ENCODE results near the gene EIF3I. TPM values are rescaled to one million over a fixed set of nuclear protein-coding genes. Genes with fewer than 3 reads are reported as not detected.
A peak's percentile ranks its signal among the peaks of the same experiment; 100 is the strongest.
"Not testable (repeated sequence)": the region's sequence is repeated elsewhere in the genome, so short reads cannot be mapped to it uniquely, and the experiment has no call there.

EIF3I gene
- total RNA-seq, 1 experiment from 2014 or later, result 290 TPM

DNA sequence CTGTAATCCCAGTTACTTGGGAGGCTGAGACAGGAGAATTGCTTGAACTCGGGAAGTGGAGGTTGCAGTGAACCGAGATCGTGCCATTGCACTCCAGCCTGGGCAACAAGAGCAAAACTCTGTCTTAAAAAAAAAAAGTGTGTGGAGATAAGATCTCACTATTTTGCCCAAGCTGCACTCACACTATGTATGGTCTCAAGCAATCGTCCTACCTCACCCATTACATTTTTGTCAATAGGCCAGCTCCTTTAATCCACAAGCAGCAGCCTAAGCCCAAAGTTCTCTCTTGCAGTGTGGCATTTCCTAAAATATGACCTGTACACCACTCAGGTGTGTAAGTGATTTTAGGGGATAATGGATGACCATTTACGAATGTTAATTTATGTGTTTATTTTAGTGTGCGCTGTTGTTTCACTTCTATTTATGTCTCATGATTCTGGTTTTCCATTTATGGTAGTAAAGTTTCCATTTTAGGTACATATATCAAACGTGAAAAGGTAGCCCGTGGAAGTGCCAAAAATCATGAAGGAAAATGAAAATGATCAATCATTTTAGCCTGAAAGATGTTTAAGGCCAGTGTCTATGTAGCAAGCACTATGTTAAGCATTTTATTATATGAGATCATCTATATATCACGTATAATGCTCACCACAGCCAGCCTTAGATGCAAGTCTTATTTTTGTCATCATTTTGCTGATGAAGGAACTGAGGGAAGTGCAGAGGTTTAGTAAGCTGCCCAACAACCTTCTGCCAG lies 34.4 kb downstream of the EIF3I start:
- H3K27me3 ChIP-seq, result peaks cover 3% of the 10 kb centered on the region; the same call in 1 of the 2 replicates
- no peak for DNase-seq
- H3K4me3 ChIP-seq, result no peak overlapping the region
- H3K9me3 ChIP-seq (replicated peaks), result no peaks in the 10 kb centered on the region
- H3K27ac ChIP-seq, result no peak overlapping the region
- H3K36me3 ChIP-seq, result no peaks in the 10 kb centered on the region
- H3K4me1 ChIP-seq, result peaks cover under 1% of the 10 kb centered on the region

DNA sequence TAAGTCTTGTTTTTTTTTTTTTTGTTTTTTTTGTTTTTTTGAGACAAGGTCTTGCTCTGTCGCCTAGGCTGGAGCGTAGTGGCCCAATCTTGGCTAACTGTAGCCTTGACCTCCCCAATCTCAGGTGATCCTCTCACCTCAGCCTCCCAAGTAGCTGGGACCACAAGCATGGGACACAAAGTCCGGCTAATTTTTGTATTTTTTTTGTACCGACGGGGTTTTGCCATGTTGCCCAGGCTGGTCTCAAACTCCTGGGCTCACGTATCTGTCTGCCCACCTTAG lies 35.0 kb downstream of the EIF3I start:
- Histone ChIP-seq H3K4me1 (no peaks in the 10 kb centered on the region), H3K4me3 (no peak overlapping the region), H3K27me3 (peaks cover 3% of the 10 kb centered on the region; the same call in 1 of the 2 replicates), H3K27ac (no peak overlapping the region), H3K9me3 (replicated peaks) (no peaks in the 10 kb centered on the region), H3K36me3 (no peaks in the 10 kb centered on the region)
- DNase-seq, result no peak

DNA sequence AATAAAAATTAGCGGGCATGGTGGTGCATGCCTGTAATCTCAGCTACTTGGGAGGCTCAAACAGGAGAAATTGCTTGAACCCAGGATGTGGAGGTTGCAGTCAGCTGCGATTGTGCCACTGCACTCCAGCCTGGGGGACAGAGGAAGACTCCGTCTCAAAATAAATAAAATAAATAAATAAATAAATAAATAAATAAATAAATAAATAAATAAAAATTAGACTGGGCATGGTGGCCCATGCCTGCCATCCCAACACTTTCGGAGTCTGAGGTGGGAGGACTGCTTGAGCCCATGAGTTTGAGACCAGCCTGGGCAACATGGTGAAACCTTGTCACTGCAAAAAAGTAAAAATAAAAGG lies 41.0 kb downstream of the EIF3I start:
- H3K4me3 ChIP-seq; H3K27ac ChIP-seq; H3K4me1 ChIP-seq; DNase-seq; H3K36me3 ChIP-seq; H3K9me3 ChIP-seq (replicated peaks); H3K27me3 ChIP-seq: not testable (repeated sequence)

DNA sequence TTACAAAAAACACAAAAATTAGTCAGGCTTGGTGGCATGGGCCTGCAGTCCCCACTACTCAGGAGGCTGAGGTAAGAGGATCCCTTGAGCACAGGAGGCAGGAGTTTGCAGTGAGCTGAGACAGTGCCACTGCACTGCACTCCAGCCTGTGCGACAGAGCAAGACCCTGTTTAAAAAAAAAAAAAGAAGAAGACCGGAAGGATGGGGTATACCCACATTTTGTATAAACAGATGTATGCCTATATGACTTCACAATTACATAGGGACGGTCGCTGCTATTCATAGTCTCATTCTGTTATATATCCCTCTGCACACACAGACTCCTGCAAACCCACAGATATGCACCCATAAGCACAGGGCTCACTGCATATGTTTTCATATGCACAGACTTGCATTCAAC lies 41.5 kb downstream of the EIF3I start:
- DNase-seq, result no peak
- Histone ChIP-seq H3K27me3 (no peaks in the 10 kb centered on the region), H3K4me3 (no peak overlapping the region), H3K27ac (no peak overlapping the region), H3K9me3 (replicated peaks) (no peaks in the 10 kb centered on the region), H3K36me3 (no peaks in the 10 kb centered on the region), H3K4me1 (no peaks in the 10 kb centered on the region)

DNA sequence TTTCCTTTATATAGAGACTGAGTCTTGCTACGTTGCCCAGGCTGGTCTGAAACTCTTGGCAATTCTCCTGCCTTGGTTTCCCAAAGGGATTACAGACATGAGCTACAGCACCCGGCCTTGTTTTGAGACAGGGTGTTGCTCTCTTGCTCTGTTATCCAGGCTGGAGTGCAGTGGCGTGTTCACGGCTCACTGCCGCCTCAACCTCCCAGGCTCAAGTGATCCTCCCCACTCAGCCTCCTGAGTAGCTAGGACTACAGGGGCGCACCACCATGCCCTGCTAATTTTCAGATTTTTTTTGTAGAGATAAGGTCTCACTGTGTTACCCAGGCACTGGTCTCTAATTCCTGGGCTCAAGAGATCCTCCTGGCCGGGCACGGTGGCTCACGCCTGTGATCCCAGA lies 43.6 kb downstream of the EIF3I start:
- no peak for DNase-seq
- no peaks in the 10 kb centered on the region for H3K27me3 ChIP-seq
- no peaks in the 10 kb centered on the region for H3K4me1 ChIP-seq
- no peaks in the 10 kb centered on the region for H3K36me3 ChIP-seq
- H3K9me3 ChIP-seq (replicated peaks), result no peaks in the 10 kb centered on the region
- no peak overlapping the region for H3K4me3 ChIP-seq
- H3K27ac ChIP-seq, result no peak overlapping the region

DNA sequence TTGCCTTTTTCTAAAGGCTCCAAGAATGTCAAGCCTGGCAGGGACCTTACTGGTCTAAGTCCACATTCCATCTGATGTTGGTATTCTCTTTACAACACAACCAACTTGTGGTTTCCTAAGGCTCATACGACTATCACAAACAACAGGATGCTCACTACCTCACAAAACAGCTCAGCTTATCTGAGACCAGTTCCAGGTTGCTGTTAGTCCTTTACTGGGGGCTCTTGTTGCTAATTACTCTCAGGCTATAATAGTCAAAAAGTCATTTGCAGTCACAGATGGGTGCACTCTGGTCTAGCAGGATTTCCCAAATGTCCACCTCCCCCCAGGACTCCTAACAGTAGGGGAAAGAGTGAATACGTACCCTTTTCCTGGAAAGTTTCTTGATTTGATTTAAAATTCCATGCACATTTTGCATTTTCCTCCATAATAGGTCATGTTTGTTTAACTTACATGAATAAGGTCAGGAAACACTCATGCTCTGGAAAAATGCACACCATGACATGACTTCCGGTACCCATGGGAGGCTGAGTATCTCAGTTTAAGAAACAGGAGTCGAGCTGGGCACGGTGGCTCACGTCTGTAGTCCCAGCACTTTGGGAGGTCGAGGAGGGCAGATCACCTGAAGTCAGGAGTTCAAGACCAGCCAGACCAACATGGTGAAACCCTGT lies 44.8 kb downstream of the EIF3I start:
- no peak for DNase-seq
- H3K4me1 ChIP-seq, result no peaks in the 10 kb centered on the region
- no peaks in the 10 kb centered on the region for H3K27me3 ChIP-seq
- H3K27ac ChIP-seq, result no peak overlapping the region
- no peaks in the 10 kb centered on the region for H3K36me3 ChIP-seq
- H3K4me3 ChIP-seq, result no peak overlapping the region
- H3K9me3 ChIP-seq (replicated peaks), result no peaks in the 10 kb centered on the region

DNA sequence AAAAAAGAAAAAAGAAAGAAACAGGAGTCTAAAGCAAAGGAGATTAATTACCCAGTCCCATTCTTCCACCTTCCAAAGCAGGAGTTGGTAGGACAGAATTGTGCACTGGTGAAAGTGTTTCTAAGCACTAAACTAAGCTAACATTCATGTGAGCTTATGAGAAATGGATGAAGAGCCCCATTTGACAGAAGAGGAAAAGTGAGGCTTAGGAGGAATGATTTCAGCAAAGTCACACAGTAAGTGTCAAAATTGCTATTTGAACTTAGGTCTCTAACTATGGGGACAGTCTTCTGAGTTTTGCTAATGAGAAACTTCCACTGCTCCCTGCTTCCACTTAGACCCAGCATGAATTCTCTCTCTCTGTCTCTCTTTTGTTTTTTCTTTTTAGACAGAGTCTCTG lies 47.5 kb downstream of the EIF3I start:
- Histone ChIP-seq H3K4me1 (no peaks in the 10 kb centered on the region), H3K27me3 (no peaks in the 10 kb centered on the region), H3K36me3 (no peaks in the 10 kb centered on the region), H3K9me3 (replicated peaks) (no peaks in the 10 kb centered on the region), H3K27ac (no peak overlapping the region), H3K4me3 (no peak overlapping the region)
- no peak for DNase-seq

DNA sequence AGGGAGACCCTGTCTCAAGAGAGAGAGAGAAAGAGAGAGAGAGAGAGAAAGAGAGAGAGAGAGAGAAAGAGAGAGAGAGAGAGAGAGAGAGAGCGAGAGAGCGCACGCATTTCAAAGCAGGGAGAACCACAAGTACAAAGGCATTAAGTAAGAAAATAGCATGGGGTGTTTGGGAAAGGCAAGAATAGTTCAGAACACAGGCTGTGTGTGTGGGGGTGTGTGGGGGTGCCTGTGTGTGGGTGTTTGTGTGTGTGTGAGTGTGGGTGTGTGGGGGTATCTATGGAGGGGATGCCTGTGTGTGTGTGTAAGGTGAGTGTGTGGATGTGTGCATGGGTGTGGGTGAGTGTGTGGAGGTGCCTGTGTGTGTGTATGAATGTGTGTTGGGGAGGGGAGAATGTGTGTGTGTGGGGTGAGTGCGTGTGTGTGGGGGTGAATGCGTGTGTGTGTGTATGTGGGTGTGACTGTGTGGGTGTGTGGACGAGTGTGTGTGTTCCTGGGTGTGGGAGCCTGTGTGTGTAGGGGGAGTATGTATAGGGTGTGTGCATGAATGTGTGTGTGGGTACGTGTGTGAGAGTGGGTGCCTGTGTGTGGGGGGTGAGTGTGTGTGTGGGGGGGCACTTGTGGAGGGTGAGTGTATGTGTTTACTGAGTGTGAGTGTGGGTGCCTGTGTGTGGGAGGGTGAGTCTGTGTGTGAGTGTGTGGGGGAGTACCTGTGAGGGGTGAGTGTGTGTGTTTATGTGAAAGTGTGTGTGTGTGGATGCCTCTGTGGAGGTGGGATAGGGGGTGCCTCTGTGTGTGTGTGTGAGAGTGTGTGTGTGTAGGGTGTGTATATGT lies 50.6 kb downstream of the EIF3I start:
- H3K27me3 ChIP-seq, result peaks cover 3% of the 10 kb centered on the region; the same call in 1 of the 2 replicates
- DNase-seq, result no peak

DNA sequence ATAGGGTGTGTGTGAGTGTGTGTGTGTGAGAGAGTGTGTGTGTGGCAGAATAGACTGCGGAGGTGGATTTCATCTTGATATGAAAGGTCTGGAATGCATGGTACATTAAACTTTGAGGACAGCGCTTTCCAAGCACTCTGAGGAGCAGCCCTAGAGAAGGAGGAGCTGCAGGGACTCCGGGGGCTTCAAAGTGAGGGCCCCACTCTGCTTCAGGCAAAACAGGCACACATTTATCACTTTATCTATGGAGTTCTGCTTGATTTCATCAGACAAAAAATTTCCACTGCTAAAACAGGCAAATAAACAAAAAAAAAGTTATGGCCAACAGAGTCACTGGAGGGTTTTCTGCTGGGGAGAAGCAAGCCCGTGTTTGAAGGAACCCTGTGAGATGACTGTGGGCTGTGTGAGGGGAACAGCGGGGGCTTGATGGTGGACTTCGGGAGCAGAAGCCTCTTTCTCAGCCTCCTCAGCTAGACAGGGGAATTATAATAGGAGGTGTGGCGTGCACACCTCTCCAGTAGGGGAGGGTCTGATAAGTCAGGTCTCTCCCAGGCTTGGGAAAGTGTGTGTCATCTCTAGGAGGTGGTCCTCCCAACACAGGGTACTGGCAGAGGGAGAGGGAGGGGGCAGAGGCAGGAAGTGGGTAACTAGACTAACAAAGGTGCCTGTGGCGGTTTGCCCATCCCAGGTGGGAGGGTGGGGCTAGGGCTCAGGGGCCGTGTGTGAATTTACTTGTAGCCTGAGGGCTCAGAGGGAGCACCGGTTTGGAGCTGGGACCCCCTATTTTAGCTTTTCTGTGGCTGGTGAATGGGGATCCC lies 51.4 kb downstream of the EIF3I start:
- Histone ChIP-seq H3K4me3 (no peak overlapping the region), H3K27ac (no peak overlapping the region), H3K27me3 (peaks cover 3% of the 10 kb centered on the region; the same call in 1 of the 2 replicates), H3K4me1 (no peaks in the 10 kb centered on the region), H3K36me3 (no peaks in the 10 kb centered on the region), H3K9me3 (replicated peaks) (no peaks in the 10 kb centered on the region)
- DNase-seq, result no peak

More for the DNA sequence above, 50.6 kb downstream of the EIF3I start:
- Histone ChIP-seq H3K36me3 (no peaks in the 10 kb centered on the region), H3K4me1 (no peaks in the 10 kb centered on the region), H3K9me3 (replicated peaks) (no peaks in the 10 kb centered on the region), H3K27ac (no peak overlapping the region), H3K4me3 (no peak overlapping the region)

DNA sequence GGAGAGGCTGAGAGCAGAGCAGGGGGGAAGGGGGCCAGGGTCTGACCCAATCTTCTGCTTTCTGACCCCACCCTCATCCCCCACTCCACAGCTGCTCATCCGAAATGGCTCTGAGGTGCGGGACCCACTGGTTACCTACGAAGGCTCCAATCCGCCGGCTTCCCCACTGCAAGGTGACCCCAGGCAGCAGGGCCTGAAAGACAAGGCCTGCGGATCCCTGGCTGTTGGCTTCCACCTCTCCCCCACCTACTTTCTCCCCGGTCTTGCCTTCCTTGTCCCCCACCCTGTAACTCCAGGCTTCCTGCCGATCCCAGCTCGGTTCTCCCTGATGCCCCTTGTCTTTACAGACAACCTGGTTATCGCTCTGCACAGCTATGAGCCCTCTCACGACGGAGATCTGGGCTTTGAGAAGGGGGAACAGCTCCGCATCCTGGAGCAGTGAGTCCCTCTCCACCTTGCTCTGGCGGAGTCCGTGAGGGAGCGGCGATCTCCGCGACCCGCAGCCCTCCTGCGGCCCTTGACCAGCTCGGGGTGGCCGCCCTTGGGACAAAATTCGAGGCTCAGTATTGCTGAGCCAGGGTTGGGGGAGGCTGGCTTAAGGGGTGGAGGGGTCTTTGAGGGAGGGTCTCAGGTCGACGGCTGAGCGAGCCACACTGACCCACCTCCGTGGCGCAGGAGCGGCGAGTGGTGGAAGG lies 52.6 kb downstream of the EIF3I start:
- no peak for DNase-seq
- peaks cover 3% of the 10 kb centered on the region; the same call in 1 of the 2 replicates for H3K27me3 ChIP-seq
- no peaks in the 10 kb centered on the region for H3K4me1 ChIP-seq
- no peak overlapping the region for H3K27ac ChIP-seq
- H3K9me3 ChIP-seq (replicated peaks), result no peaks in the 10 kb centered on the region
- no peak overlapping the region for H3K4me3 ChIP-seq
- H3K36me3 ChIP-seq, result no peaks in the 10 kb centered on the region

DNA sequence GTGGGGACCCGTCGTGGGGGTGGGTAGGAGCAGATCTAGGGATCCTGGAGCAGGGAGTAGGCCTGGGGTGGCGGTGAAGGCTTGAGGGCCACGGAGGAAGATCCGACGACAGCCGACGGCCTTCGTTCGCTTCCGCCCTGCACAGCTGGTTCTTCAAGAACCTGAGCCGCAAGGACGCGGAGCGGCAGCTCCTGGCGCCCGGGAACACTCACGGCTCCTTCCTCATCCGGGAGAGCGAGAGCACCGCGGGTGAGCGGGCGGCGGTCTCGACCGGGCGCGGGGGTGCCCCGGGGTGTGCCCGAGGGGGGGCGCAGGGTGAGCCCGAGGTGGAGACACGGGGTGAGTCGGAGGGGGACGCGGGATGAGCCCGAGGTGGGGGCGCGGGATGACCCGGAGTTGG lies 53.2 kb downstream of the EIF3I start:
- no peaks in the 10 kb centered on the region for H3K4me1 ChIP-seq
- H3K4me3 ChIP-seq, result no peak overlapping the region
- no peaks in the 10 kb centered on the region for H3K9me3 ChIP-seq (replicated peaks)
- DNase-seq, result no peak
- peaks cover 3% of the 10 kb centered on the region; the same call in 1 of the 2 replicates for H3K27me3 ChIP-seq
- H3K27ac ChIP-seq, result no peak overlapping the region
- H3K36me3 ChIP-seq, result no peaks in the 10 kb centered on the region

DNA sequence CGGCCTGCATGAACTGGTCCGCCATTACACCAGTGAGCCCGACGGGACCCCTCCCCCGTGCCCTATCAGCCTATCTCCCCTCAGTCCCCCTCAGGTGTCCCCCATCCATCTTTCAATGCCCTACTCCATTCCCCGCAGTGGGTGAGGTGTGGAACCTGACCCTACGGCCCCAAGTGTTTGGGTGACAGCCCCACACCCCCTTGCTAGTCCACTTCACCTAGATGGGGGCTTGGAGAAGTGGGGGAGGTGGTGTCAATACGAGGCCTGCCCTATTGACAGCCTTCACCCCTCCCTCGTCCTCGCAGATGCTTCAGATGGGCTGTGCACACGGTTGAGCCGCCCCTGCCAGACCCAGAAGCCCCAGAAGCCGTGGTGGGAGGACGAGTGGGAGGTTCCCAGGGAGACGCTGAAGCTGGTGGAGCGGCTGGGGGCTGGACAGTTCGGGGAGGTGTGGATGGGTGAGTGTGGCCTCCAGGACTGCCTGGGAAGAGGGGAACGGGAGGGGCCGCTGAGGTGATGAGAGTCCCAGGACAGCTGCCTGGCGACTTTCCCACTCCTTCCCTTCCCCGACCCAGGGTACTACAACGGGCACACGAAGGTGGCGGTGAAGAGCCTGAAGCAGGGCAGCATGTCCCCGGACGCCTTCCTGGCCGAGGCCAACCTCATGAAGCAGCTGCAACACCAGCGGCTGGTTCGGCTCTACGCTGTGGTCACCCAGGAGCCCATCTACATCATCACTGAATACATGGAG lies 54.0 kb downstream of the EIF3I start:
- Histone ChIP-seq H3K4me1 (no peaks in the 10 kb centered on the region), H3K36me3 (no peaks in the 10 kb centered on the region), H3K9me3 (replicated peaks) (no peaks in the 10 kb centered on the region), H3K4me3 (no peak overlapping the region), H3K27ac (no peak overlapping the region), H3K27me3 (peaks cover 3% of the 10 kb centered on the region; the same call in 1 of the 2 replicates)
- peak; percentile 53 to 56 for DNase-seq

All from SJCRH30 (cell line).